ENCODE measurements around the gene LMTK2. TPM values are rescaled to one million over a fixed set of nuclear protein-coding genes. Genes with fewer than 3 reads are reported as not detected.
A peak's percentile ranks its signal among the peaks of the same experiment; 100 is the strongest.

LMTK2 gene
- total RNA-seq, 1 donor: 26.4 TPM

GRCh38 chr7:98088109-98088508 lies 18.6 kb upstream of the LMTK2 start:
- Histone ChIP-seq H3K27me3 (ENCODE audit: insufficient read depth, low read length) (peaks cover 2% of the 10 kb centered on the region), H3K4me1 (ENCODE audit: insufficient read depth, low read length) (no peaks in the 10 kb centered on the region), H3K4me3 (ENCODE audit: low read length) (no peak overlapping the region), H3K9me3 (ENCODE audit: low read depth, low read length) (no peaks in the 10 kb centered on the region)

GRCh38 chr7:98090116-98090515 lies 16.5 kb upstream of the LMTK2 start:
- Histone ChIP-seq H3K27me3 (ENCODE audit: insufficient read depth, low read length) (peaks cover 6% of the 10 kb centered on the region), H3K4me3 (ENCODE audit: low read length) (no peak overlapping the region), H3K4me1 (ENCODE audit: insufficient read depth, low read length) (no peaks in the 10 kb centered on the region), H3K9me3 (ENCODE audit: low read depth, low read length) (peaks cover 10% of the 10 kb centered on the region)

GRCh38 chr7:98091061-98091460 lies 15.6 kb upstream of the LMTK2 start:
- peaks cover 10% of the 10 kb centered on the region for H3K27me3 ChIP-seq (ENCODE audit: insufficient read depth, low read length)
- H3K4me3 ChIP-seq (ENCODE audit: low read length): no peak overlapping the region
- H3K9me3 ChIP-seq (ENCODE audit: low read depth, low read length): peaks cover 18% of the 10 kb centered on the region
- no peaks in the 10 kb centered on the region for H3K4me1 ChIP-seq (ENCODE audit: insufficient read depth, low read length)

- H3K27me3 ChIP-seq (ENCODE audit: insufficient read depth, low read length): peaks cover 15% of the 10 kb centered on the region
- H3K4me3 ChIP-seq (ENCODE audit: low read length): no peak overlapping the region
- H3K9me3 ChIP-seq (ENCODE audit: low read depth, low read length): peaks cover 22% of the 10 kb centered on the region
- H3K4me1 ChIP-seq (ENCODE audit: insufficient read depth, low read length): no peaks in the 10 kb centered on the region
Observed at GRCh38 chr7:98091523-98091922, 15.1 kb upstream of the LMTK2 start.

- H3K4me1 ChIP-seq (ENCODE audit: insufficient read depth, low read length): no peaks in the 10 kb centered on the region
- no peak overlapping the region for H3K4me3 ChIP-seq (ENCODE audit: low read length)
- H3K27me3 ChIP-seq (ENCODE audit: insufficient read depth, low read length): peaks cover 25% of the 10 kb centered on the region
- peaks cover 56% of the 10 kb centered on the region for H3K9me3 ChIP-seq (ENCODE audit: low read depth, low read length)
Observed at GRCh38 chr7:98097042-98097645, 9.5 kb upstream of the LMTK2 start.

GRCh38 chr7:98100088-98100487 lies 6.6 kb upstream of the LMTK2 start:
- Histone ChIP-seq H3K4me3 (ENCODE audit: low read length) (no peak overlapping the region), H3K9me3 (ENCODE audit: low read depth, low read length) (peaks cover 49% of the 10 kb centered on the region), H3K4me1 (ENCODE audit: insufficient read depth, low read length) (no peaks in the 10 kb centered on the region), H3K27me3 (ENCODE audit: insufficient read depth, low read length) (peaks cover 28% of the 10 kb centered on the region)

GRCh38 chr7:98102170-98102569 lies 4.5 kb upstream of the LMTK2 start:
- Histone ChIP-seq H3K9me3 (ENCODE audit: low read depth, low read length) (peaks cover 30% of the 10 kb centered on the region), H3K4me1 (ENCODE audit: insufficient read depth, low read length) (no peaks in the 10 kb centered on the region), H3K4me3 (ENCODE audit: low read length) (no peak overlapping the region), H3K27me3 (ENCODE audit: insufficient read depth, low read length) (peaks cover 17% of the 10 kb centered on the region)

- peaks cover 7% of the 10 kb centered on the region for H3K9me3 ChIP-seq (ENCODE audit: low read depth, low read length)
- peaks cover 11% of the 10 kb centered on the region for H3K4me1 ChIP-seq (ENCODE audit: insufficient read depth, low read length)
- no peak overlapping the region for H3K4me3 ChIP-seq (ENCODE audit: low read length)
- H3K27me3 ChIP-seq (ENCODE audit: insufficient read depth, low read length): peaks cover 15% of the 10 kb centered on the region
Observed at GRCh38 chr7:98105942-98106544, 619 bp upstream of the LMTK2 start.

GRCh38 chr7:98107313-98107721 lies 655 bp downstream of the LMTK2 start:
- Histone ChIP-seq H3K4me3 (ENCODE audit: low read length) (peak overlapping the region; percentile 80), H3K9me3 (ENCODE audit: low read depth, low read length) (peaks cover 2% of the 10 kb centered on the region), H3K4me1 (ENCODE audit: insufficient read depth, low read length) (peaks cover 11% of the 10 kb centered on the region), H3K27me3 (ENCODE audit: insufficient read depth, low read length) (peaks cover 13% of the 10 kb centered on the region)

GRCh38 chr7:98110249-98111022 lies 3.8 kb downstream of the LMTK2 start:
- H3K27me3 ChIP-seq (ENCODE audit: insufficient read depth, low read length): peaks cover 8% of the 10 kb centered on the region
- H3K4me3 ChIP-seq (ENCODE audit: low read length): no peak overlapping the region
- H3K4me1 ChIP-seq (ENCODE audit: insufficient read depth, low read length): peaks cover 11% of the 10 kb centered on the region
- H3K9me3 ChIP-seq (ENCODE audit: low read depth, low read length): no peaks in the 10 kb centered on the region

- H3K27me3 ChIP-seq (ENCODE audit: insufficient read depth, low read length): peaks cover 11% of the 10 kb centered on the region
- H3K9me3 ChIP-seq (ENCODE audit: low read depth, low read length): no peaks in the 10 kb centered on the region
- H3K4me3 ChIP-seq (ENCODE audit: low read length): no peak overlapping the region
- peaks cover 16% of the 10 kb centered on the region for H3K4me1 ChIP-seq (ENCODE audit: insufficient read depth, low read length)
Observed at GRCh38 chr7:98112077-98112476, 5.4 kb downstream of the LMTK2 start.

GRCh38 chr7:98115746-98116525 lies 9.3 kb downstream of the LMTK2 start:
- Histone ChIP-seq H3K9me3 (ENCODE audit: low read depth, low read length) (no peaks in the 10 kb centered on the region), H3K27me3 (ENCODE audit: insufficient read depth, low read length) (peaks cover 22% of the 10 kb centered on the region), H3K4me3 (ENCODE audit: low read length) (no peak overlapping the region), H3K4me1 (ENCODE audit: insufficient read depth, low read length) (peaks cover 6% of the 10 kb centered on the region)

GRCh38 chr7:98116656-98117461 lies 10.2 kb downstream of the LMTK2 start:
- Histone ChIP-seq H3K4me3 (ENCODE audit: low read length) (no peak overlapping the region), H3K27me3 (ENCODE audit: insufficient read depth, low read length) (peaks cover 21% of the 10 kb centered on the region), H3K9me3 (ENCODE audit: low read depth, low read length) (no peaks in the 10 kb centered on the region), H3K4me1 (ENCODE audit: insufficient read depth, low read length) (peaks cover 6% of the 10 kb centered on the region)

GRCh38 chr7:98119256-98119918 lies 12.7 kb downstream of the LMTK2 start:
- Histone ChIP-seq H3K4me3 (ENCODE audit: low read length) (no peak overlapping the region), H3K4me1 (ENCODE audit: insufficient read depth, low read length) (peaks cover 16% of the 10 kb centered on the region), H3K27me3 (ENCODE audit: insufficient read depth, low read length) (peaks cover 37% of the 10 kb centered on the region), H3K9me3 (ENCODE audit: low read depth, low read length) (no peaks in the 10 kb centered on the region)

Measured in mononuclear cell (primary cell).